HS-27A (cell line): ENCODE data around the gene NR2C2AP.

Experiments
- DNase-seq: peaks from one replicate; pipeline ENCODE4 v3.0.0-alpha.2; 2012; ENCODE audit warnings: low read depth, missing footprints

NR2C2AP gene

DNA sequence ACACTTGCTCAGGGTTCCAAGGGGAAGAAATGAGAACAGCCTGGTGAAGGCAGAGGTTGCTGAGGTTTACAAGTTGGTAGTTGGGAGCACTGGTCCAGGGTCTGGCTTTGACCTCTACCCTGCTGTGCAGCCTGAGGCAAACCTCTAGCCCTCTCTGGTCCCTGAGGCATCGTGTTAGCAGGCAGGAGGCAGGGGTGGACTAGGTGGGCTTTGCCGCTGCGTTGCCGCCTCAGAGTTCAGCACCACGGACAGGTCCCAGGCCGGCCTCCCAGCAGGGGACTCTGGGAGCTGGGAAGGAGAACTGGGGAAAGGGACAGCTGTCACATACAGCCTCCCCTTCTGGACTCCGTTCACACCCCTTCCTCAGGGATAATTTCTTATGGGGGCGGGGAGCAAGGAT, 11.7 kb upstream of the NR2C2AP start:
- no peak for DNase-seq

DNA sequence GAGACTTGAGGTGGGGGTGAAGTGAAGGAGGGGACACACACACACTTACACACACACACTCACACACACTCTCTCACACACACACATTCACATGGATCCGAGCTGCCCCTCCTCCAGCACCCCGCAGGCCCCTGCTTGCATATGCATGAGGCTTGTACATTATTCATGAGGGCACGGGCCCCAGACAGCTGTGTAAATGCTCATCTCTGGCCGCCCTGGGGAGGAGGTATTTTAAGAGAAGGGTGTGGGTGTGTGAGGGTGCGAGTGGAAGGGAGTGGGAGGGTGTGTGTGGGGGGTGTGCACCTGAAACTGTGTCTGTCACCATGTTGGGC, 10.9 kb upstream of the NR2C2AP start:
- no peak for DNase-seq

DNA sequence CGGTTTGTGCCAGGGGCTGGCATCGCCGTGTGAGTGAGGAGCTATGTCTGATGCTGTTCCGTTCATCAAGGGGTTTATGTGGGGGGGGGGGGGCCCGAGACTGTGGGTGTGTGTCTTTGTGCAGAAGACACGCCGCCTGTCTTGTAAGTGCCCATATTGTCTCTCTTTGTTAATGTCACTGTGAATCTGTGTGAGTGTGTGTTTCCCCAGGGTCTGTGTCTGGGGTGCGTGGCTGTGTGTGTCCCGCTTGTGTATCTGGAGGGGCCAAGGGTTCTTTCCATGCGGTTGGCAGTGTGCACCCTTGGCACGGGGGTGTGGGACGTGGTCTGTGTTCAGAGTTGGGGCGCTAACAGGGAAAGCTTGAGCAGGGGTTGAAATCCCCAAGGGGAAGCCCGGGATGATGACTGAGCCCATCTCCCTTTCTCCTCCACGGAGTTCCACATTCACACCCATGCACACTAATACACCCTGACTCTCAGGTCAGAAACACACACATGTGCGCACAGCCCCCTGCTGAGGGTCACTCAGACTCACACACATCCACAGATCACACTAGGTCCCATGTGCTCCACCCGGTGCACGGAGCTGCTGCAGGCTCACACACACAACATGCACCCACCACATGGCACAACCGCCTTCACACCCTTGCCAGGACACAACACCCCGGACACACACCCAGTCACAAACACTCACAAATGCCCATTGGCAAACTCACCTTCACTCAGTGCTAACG, 10.4 kb upstream of the NR2C2AP start:
- DNase-seq = no peak

DNA sequence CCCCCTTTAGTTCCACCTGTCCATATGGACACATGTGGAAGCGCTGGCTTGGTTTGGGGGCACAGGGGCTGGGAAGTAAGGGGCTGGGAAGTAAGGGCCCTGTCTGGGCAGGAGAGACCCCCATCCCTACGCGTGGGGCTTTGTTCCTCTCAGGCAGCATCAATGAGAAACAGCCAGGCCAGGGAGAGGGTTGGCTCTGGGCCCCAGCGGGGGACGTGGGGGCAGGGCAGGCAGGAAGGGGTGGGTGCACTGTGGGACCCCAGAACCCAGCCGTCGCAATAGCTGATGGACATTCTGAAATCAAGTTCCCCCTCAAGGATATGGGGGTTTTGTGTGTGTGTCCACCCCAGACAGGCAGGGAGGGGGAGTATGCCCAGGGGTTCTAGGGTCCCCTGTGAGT, 9.7 kb upstream of the NR2C2AP start:
- DNase-seq = no peak

DNA sequence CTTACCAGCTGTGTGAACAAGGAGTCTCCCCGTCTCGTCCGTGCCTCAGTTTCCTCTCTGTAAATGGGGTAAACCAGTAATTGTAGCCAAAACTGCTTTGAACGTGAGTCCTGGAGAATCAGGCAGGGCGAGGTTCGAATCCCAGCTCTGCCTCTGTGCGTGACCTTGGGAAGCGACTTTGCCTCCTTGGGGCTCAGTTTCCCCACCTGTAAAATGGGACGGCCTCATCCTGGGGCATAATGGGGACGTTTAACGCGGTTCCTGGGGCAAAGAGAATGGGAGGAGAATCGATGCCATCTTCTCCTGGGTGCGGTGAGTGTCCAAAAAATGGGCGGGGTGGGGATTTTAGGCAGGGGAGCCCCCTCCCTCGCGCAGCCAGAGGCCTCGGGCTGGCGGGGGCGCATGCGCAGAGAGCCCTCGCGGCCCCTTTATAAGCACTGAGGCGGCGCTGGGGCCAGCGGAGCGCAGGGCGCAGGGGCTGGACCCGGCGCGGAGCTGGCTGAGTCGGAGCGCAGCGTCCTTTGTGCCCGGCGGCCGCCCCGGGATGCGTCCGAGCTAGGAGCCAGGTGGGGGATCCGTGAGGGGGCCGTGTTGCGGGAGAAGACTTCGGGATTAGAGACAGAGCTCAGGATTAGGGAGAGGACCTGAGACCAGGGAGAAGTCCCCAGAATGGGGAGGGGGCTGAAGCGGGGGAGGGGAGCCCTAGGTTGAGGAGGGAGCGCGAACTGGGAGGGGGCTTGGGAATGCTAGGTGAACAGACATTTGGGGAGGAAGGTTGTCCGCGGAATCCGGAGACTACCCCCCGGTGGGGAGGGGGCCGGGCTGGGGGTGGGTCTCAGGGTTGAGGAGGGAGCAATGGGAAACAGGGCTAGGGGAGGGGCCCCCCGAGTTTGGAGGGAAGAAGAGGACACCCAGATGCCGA, 8.5 kb upstream of the NR2C2AP start, which contains the start of gene NCAN:
NCAN (plus strand) TSS at position 460 of the 922 bp plus-strand sequence. CDS start 4,996 bp downstream, outside the sequence.
- no peak for DNase-seq

DNA sequence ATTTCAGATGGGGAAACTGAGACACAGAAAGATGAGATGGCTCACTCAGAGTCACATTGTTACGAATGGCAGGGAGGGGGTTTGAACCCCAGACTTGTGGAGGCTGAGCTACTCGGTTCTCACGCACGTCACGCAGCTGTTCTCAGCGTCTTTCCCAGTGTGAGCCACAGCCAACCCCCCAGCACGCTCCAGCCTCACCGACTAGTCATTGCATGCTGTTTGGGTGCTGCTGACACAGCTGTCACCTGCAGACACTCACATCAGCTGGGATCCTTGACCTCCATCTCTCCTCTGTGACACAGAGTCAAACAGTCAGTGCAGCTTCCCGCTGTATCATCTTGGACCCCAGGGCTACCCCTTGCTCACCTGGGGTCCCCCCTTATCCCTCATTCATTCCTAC, 6.2 kb upstream of the NR2C2AP start:
- DNase-seq = no peak

DNA sequence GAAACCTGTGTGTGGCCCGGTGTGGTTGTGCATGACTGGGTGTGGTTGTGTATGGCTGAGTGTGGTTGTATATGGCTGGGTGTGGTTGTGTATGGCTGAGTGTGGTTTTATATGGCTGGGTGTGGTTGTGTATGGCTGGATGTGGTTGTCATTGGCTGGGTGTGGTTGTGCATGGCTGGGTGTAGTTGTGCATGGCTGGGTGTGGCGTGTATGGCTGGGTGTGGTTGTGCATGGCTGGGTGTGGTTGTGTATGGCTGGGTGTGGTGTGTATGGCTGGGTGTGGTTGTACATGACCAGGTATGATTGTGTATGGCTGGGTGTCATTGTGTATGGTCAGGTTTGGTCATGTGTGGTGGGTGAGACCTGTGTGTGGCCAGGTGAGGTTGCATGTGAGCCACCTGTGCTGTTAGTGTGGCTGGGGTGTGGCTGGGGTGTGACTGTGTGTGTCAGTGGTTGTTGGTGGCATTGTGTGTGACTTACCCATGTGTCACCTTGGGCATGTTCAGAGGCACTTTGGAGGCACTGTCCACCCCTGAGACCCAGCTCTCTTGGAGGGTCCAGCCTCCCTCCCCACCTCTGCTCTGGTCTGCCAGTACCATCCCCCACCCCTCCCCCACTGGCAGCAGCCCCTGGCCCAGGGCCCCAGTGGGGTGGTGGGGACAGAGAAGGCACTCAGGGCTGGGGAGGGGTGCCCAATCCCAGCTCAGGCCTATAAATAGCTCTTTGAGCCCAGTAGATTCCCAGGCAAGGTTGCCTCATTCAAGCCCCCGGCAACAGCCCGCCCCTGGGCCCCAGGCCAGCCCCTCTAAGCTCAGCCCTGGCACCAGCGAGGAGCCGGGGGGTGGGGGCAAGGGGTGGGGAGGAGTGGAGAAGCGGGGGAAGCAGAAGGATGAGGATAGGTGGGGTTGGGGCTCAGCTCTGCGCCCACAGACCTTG, 4.7 kb upstream of the NR2C2AP start:
- DNase-seq = no peak

DNA sequence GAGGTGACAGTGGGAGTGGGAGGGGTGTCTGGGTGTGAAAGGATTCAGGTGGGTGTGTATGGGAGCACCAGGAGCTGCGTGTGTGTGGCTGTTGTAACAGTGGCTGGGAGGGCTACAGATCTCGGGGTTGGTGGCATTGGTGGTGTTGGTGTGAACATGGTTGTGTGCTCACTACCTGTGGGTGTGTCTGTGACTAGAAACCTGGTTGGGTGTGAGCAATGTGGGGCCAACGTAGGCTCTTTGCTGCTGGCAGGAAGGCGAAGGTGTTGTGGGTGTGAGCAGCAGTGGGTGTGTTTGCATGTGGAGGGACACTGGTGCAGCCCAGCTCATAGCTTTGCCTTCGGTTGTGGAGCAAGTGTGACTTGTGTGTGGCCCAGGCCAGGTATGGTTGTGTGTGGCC, 3.7 kb upstream of the NR2C2AP start:
- no peak for DNase-seq

DNA sequence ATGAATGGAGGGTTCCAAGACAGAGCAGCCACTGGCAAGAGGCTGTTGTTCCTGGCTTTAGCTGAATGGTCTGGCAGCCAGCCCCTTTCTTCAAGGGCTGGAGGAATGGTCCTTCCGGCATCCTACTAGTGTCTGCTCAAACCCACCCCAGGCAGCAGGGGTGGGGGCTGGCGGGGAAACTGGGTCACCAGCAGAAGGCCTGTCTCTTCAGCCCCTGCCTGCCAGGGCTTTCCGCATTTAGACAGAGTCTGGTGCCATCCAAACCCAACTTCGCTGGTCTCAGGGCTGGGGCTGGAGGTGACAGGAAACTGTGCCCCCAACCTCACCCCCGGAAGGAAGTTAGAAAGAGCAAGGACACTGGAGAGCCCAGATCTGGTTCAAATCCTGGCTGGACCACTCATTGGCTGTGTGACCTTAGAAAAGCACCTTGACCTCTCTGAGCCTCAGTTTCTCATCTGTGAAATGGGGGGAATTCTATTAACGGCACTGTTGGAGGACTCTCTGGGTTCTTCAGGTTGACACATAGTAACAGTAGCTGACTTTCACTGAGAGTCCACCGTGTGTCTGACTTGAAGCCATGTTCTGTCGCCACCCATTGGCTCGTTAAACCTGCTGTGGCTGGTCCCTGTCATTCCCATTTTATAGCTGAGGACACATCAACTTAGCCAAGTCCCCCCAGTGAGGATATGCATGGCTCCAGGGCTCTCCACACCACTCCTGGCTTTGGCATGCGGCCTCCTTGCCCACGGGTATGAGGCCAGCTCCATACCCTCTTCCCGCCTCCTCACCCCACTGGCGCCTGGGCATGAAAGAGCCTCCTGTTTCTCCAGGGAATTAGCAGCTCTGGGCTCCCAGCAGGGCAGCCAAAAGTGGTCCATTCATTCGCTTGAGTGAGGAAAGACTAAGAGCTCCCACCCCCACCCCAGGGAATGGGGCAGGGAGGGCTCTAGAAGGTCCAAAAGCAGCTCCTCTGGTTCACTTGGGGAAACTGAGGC, 2.5 kb upstream of the NR2C2AP start:
- DNase-seq = no peak

DNA sequence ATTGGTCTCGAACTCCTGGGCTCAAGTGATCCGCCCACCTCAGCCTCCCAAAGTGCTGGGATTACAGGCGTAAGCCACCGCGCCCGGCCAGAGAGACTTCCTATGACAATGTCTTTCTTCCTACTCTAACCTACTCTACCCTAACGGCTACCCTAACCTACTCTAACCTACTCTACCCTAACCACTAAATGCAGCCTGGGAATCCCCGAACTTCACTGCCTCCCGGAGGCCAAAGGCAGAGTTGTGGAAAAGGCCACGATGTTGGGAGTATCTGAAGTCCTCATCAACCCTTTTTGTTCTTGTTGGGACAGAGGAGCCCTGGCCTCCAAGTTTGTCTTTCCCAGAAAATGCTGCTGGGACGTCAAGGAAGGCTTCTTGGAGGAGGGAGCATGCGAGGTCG, 967 bp upstream of the NR2C2AP start:
- no peak for DNase-seq

DNA sequence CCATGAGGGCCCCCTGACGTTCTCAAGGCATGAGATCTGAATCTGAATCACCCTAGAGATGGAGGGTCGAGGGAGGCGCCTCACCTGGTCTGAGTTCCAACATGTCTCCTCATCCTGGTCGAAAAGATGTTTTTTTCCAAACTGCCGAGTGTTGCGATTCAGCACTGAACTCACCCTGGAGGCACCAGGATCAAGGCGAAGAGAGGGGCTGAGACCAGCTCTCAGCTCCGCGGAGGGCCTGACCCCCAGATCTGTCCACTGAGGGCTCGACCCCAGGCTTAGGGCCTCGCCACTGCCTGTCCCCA, 555 bp downstream of the NR2C2AP start:
- DNase-seq = no peak

DNA sequence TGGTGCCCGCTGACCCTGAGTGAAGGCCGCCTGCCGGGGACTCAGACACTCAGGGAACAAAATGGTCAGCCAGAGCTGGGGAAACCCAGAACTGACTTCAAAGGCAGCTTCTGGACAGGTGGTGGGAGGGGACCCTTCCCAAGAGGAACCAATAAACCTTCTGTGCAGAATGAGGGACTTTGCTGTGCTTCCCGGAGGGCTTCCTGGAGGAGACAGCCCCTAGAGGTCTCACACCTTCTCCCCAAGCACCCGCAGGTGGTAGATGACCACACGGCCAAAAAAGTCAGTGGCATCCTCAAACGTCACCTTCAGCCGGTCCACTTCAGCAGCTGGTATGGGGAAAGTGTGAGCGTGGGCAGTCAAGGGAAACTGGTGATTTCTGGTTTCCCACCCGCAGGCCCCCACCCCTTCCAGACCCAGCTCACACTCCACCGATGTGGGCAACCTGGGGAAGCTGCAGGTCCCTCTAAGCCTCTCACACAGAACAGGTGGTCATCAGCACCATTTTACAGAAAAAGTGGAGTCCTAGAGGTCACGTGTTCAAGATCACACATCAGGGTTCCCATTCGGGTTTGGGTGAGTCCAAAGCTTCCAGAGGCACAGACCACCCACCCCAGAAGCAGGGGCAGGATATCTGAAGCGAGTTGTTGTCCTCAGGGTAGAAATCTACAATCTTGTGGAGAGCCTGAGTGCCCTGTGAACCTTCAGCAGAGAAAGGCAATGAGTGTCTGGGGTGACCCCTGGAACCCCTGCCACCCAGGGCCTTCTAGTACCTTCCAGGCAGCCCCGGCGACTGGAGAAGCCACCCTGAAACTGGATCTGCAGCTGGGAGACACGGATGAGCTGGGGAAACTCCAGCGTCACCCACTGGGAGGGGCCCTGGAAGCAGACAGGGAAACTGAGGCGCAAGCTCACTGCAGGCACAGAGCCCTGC, 1.2 kb downstream of the NR2C2AP start:
- no peak for DNase-seq

DNA sequence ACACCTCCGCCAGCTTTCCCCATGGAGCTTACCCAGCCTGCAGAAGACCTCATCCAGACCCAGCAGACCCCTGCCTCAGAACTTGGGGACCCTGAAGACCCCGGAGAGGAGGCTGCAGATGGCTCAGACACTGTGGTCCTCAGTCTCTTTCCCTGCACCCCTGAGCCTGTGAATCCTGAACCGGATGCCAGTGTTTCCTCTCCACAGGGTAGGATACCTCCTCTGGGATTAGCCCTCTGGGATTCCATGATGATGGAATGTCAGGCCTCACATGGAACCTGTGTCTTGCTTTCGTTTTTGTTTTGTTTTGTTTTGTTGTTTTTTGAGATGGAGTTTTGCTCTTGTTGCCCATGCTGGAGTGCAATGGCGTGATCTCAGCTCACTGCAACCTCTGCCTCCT, 9.3 kb downstream of the NR2C2AP start:
- DNase-seq = no peak

DNA sequence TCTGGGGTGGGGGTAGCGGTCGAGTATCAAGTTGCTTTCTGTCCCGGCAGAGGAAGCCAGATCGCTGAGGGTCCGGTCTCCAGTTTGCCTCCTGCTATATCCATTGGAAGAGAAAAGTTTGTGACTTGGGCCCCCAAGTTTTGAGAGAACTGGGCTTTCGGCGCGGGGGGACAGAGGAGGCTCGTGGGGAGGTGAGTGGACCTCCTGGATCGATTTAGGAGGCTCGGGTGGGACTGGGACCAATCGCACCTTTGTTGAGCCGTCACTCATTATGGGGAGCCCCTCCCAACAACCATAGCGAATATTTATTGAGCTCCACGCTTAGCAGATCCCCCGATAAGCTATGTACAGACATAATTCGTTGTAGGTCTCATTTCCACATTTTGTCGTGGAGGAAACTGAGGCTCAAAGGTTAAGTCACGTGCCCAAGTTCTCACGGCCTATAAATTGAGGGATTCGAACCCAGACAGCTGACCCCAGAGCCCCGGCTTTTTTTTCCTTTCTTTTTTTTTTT, 10.2 kb downstream of the NR2C2AP start:
- DNase-seq = no peak

DNA sequence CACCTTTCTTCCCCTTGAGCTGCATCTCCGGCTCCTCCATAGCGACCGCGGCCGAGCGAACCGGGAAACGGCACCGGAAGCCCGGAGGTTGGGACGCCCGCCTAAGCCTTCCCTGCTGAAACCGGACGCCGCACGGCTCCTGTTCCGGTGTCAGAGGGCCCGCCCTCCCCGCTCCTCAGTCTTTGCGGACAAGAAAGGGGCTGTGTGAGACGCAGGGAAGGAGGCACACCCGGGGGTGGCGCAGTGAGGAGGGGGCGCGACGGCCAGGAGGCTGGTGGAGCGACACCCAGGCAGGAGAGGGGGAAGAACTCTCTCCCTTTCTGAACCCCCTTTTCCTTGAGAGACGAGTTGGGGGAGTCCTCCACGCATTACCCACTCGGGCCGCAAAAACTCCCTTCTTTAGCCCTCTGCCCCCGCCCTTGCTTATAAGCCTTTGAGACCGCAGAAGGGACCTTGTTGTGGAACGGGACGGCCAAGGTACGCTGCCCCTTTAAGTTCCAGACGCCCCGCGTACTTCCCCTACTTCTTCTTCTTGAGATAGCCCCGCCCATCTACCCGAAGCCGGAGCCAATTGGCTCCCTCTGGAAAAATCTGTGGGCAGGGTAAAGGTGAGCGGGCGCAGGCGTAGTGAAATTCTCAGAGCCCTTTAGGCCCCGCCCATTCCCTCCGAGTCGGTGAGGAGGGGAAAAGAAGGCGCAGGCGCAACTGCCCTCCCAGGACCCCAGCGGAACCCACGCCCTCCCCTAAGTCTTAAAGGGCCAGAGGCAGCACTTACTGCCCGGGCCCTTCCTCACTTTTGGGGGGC, 10.9 kb downstream of the NR2C2AP start, which contains the start of the genes BORCS8 and RFXANK:
BORCS8 (minus strand) TSS at position 75 of the 805 bp plus-strand sequence; CDS start at position 40, 35 bp downstream.
RFXANK (plus strand) TSS at position 181 of the 805 bp plus-strand sequence. CDS start 1,689 bp downstream, outside the sequence.
- peak; percentile 97 for DNase-seq

DNA sequence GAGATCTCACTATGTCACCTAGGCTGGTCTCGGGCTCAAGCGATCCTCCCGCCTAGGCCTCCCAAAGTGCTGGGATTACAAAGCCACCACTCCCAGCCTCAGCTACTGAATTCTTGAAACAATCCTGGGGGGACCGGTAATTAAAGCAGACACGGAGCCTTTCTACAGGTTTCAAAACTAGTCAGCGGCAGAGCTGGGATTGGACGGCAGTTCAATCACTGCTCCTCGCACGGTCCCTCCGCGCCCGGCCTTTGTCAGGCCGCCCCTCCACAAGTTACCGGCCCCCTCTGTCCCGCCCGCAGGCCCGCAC, 11.5 kb downstream of the NR2C2AP start:
- DNase-seq = no peak

DNA sequence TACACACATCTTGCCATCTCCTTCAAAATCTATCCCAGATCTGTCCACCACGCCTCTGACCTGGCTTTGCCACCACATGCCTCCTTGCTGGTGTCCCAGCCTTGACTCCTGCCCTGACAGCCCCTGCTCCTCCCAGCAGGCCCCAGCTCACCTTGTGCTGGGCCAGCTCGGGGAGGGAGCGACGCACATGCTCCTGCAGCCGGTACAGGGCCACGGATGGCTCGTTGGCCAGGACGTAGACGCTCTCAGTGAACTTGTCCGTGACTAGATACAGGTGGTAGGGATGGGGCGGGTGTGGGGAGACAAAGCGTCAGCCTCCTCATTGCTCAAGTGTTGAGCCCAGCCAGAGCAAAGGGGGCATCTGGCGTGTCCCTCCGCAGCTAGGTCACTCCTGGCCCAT, 16.5 kb downstream of the NR2C2AP start:
- no peak for DNase-seq

DNA sequence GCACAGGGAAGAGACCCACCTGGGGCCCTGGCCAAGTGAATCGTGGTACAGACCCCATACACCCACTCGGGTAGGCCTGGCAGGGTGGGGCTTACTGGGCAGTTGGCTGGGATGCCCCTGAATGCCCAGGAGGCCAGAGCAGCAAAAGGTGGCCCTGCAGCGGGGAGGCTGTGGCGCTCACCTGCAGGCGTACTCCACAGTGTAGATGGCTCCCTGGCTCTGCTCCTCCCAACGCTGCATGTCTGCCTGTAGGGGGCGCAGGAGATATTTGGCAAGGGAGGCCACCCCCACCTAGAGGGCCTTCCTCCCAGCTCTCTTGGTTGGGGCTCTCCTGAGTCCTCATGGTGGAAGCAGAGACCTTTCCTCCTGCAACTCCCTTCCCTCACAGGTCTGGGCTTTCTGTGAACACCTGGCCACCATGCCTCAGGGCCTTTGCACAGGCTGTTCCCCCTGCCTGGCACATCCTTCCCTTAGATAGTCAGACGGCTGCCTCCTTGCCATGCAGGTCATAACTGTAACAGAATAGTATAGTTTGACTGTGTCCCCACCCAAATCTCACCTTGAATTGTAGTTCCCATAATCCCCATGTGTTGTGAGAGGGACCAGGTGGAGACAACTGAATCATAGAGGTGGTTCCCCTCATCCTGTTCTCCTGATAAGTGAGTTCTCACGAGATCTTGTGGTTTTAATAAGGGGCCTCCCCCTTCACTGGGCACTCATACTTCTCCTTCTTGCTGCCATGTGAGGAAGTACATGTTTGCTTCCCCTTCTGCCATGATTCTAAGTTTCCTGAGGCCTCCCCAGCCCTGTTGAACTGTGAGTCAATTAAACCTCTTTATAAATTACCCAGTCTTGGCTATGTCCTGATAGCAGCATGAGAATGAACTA, 17.1 kb downstream of the NR2C2AP start:
- DNase-seq = no peak
